Measurements from ENCODE around the gene DNER.

The DNER gene

GRCh38 chr2:229431327-229431954 is 282.9 kb downstream of the DNER start:
- DNase-seq, result no peak

GRCh38 chr2:229429589-229429988 is 284.8 kb downstream of the DNER start:
- DNase-seq, result no peak

GRCh38 chr2:229426464-229426863 is 287.9 kb downstream of the DNER start:
- no peak for DNase-seq

GRCh38 chr2:229425598-229425997 is 288.8 kb downstream of the DNER start:
- no peak for DNase-seq

GRCh38 chr2:229422063-229422462 is 292.3 kb downstream of the DNER start:
- DNase-seq, result no peak

GRCh38 chr2:229419158-229419557 is 295.2 kb downstream of the DNER start:
- DNase-seq, result no peak

GRCh38 chr2:229417916-229418315 is 296.4 kb downstream of the DNER start:
- DNase-seq, result no peak

- DNase-seq, result no peak
Measured at GRCh38 chr2:229417176-229417575, 297.2 kb downstream of the DNER start.

GRCh38 chr2:229416116-229416694 is 298.1 kb downstream of the DNER start:
- DNase-seq, result peak; percentile 7

GRCh38 chr2:229414631-229415030 is 299.7 kb downstream of the DNER start:
- DNase-seq, result no peak

- DNase-seq, result no peak
Measured at GRCh38 chr2:229412686-229413085, 301.7 kb downstream of the DNER start.

GRCh38 chr2:229410946-229411345 is 303.4 kb downstream of the DNER start:
- DNase-seq, result no peak

- DNase-seq, result no peak
Measured at GRCh38 chr2:229410264-229410663, 304.1 kb downstream of the DNER start.

GRCh38 chr2:229409751-229410181 is 304.6 kb downstream of the DNER start:
- no peak for DNase-seq

GRCh38 chr2:229408962-229409361 is 305.4 kb downstream of the DNER start:
- DNase-seq, result no peak

- DNase-seq, result no peak
Measured at GRCh38 chr2:229408356-229408755, 306.0 kb downstream of the DNER start.

- DNase-seq, result no peak
Measured at GRCh38 chr2:229407170-229407569, 307.2 kb downstream of the DNER start.

GRCh38 chr2:229405796-229406195 is 308.6 kb downstream of the DNER start:
- no peak for DNase-seq

- DNase-seq, result no peak
Measured at GRCh38 chr2:229403296-229403695, 311.1 kb downstream of the DNER start.

- DNase-seq, result no peak
Measured at GRCh38 chr2:229401171-229401865, 313.0 kb downstream of the DNER start.

- no peak for DNase-seq
Measured at GRCh38 chr2:229393926-229394325, 320.4 kb downstream of the DNER start.

- DNase-seq, result no peak
Measured at GRCh38 chr2:229392196-229392595, 322.2 kb downstream of the DNER start.

- DNase-seq, result no peak
Measured at GRCh38 chr2:229388731-229389130, 325.6 kb downstream of the DNER start.

GRCh38 chr2:229387866-229388265 is 326.5 kb downstream of the DNER start:
- DNase-seq, result no peak
